GM21526 (cell line): ENCODE results near the gene ATP2B2.

Source experiments
- ATAC-seq: cut with Tn5 transposase; IDR thresholded peaks from one replicate; pipeline ENCODE4 v1.9.1; 2021; ENCODE audit warnings: moderate library complexity; ENCODE audit not compliant: unreplicated experiment, low FRiP score

The ATP2B2 gene

DNA sequence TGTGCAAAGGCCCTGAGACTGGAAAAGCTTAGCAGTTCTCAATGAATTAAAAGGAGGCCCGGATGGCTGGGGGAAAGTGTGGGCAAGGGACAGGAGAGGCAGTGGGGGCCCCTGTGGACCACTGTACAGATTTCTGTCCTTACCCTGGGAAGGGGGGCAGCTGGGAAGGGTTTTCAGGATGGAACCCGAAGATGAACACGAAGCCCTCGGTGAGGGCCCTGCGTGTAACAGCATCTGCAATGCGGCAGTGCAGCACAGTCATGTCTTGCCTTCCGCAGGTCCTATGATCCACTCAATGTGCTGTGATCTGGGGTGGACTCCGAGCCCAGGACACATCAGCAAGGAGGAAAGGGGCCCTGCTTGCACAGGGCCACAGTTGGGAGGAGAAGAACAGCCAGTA, 7.9 kb upstream of the ATP2B2 start:
- ATAC-seq, result no peak

DNA sequence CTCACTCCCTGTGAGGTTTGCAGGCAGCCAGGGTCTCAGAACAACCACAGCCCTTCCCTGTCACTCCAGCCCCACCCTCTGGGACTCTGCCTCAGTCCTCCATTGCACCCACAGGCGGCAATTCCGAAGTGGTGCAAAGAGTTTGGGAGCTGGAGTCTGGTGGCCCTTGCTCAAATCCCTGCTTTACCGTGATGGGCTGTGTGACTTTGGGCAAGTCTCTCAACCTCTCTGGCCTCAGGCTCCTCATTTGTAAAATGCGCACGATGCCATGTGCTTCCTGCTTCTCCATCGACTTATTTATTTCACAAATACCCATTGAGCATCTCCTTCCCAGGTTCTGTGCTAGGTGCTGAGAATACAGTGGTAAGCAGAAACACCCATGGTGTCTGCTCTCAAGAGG, 7.3 kb upstream of the ATP2B2 start:
- ATAC-seq, result no peak

DNA sequence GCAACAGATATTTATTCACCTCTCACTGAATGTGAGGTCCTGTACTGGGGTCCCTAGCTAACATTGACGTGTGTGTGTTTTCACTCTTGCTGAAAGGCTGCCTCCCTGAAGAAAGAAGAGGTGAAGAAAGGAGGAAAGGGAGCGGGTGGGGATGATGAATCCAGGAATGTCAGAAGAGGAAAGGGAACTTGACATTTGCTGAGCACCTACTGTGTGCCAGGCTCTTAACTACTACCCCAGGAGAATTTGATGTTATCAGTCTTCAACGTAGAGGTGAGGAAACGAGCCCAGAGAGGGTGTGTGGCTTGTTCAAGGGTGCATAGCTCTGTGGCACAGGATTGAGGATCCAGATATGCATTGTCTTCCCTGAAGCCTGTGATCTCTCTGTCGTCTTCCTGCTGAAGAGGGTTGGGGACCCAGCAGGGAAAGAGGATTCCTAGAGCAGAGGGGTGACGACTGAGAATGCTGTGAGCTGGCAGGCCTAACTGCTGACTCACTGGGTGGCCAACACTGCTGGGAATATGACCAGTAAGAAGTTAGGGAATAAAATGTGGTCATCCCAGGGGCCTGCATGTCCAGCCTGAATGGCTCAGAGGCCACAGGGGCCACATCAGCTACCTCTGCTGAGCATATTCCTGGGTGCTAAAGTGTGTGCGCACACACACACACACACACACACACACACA, 6.6 kb upstream of the ATP2B2 start:
- ATAC-seq, result no peak

GRCh38 chr3:10510743-10511432, 5.5 kb upstream of the ATP2B2 start:
- ATAC-seq, result no peak

- no peak for ATAC-seq
These were observed 4.8 kb upstream of the ATP2B2 start for GRCh38 chr3:10510086-10510742.

DNA sequence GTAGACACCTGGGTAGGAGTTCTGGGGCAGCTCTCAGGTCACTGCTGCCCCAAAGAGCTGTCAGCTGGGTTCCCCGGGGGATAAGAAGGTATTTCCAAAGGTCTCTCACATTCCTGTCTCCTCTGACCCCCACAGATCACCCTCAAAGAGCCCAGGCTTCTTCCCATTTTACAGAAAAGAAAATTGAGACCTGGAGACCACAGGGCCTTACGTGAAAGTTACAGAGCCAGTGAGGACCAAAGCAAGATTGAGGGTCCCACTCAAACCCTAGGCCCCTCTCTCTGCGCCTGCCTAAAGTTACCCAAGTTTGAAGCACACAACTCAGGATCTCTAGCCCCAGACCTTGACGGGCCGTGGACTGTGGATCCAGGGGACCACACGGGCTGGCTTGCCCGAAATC, 3.9 kb upstream of the ATP2B2 start:
- no peak for ATAC-seq

DNA sequence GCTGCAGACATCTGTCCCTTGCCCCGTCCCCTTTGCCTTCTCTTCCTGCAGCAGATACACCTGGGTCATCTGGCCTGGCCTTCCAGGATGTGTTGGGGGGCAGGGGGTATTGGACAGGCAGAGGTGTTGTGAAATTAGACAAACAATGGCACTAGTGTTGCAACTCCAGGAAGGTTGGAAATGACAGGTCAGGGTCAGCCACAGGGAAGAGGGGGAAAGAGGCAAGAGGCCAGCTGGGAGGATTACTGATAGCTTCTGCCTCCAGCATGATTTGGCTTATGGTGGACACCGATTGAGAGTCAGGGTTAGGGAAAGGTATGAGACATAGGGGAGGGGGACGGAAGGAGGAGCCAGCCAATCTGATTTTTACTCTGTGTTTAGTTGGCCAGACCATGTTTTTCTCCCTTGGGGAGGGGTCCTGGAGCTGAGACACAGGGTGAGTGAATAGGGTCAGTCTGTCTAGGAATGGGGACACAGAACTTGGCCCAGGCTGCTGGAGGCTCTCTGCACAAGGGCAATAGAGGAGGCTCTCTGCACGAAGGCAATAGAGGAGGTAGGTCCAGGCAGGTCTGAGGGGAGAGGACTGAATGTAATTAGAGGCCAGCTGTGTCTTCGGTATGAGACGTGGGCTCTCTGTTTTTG, 3.4 kb upstream of the ATP2B2 start:
- no peak for ATAC-seq

- ATAC-seq, result no peak
These were observed 2.8 kb upstream of the ATP2B2 start for GRCh38 chr3:10508235-10508618.

DNA sequence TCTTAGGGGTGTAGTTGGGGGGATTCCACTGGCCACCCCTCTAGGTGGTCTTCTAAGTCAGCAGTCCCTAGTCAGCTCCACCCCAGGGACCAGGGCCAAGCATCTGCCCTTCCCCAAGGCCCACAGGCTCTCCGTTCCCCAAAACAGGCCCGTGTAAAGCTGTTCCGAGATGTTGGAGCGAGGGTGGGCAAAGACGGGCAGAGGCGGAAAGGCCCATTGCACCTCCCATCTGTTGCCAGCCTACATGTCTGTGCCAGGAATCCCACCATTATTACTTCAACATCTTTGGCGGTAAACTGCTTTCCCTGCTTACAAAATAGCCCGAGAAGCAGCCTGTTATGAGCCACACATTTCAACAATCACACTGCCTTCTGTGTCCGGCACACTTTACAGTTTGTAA, 1.9 kb upstream of the ATP2B2 start:
- no peak for ATAC-seq

DNA sequence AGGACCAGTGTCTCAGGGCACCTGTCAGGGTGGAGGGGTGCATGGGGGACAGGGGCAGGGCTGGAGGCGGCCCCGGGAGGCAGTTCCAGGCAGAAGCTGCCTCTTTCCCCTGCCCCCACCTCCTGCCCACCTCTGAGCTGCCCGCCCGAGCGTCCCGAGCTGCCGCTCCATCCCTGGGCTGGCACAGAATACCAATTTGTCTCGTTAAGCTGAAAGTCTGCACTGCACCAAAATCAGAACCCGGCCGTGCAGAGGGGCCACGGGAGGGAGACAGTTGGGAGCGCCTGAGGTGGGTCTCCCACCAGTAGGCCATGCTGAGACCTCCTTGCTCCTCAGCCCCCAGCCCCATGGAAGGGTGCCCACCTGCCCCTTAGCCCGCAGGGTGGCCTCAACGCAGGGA, 1.3 kb upstream of the ATP2B2 start:
- no peak for ATAC-seq

DNA sequence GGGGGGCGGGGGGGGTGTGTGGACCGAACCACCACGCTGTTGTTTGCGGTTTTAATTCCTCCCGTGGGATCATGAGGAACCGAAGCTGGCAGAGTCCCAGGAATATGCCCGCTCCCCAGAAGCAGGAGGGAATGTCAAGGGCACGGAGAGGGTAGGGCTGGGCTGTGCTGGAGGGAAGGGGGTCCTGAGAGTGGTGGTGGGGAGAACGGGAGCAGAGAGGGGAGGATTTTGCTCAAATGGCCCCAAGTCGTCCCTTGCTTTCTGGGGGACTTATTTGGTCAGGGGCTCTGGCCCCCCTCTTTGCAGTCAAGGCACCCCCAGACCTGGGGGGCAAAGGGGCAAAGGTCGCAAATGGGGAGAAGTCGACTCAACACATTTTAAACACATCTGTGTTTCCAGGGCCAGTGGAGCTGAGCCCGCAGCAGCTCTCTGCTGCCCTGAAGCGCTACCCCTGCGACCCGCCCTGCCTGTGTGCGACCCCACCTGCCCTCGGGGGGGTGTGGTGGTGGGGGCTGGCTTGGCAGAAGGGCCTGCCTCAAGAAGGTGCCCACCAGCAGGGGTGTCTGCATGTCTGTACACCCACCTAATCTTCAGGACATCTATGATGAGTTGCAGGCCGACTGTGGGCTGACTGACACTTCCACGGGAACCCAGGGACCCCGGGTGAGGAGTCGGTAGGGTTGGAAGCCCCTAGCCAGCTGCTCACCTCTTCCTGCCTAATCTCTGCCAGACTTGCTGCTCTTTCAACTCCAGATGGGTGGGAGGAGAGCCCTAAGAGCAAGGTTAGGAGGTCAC, 602 bp upstream of the ATP2B2 start:
- no peak for ATAC-seq

GRCh38 chr3:10504171-10505049, 976 bp downstream of the ATP2B2 start:
- no peak for ATAC-seq

- no peak for ATAC-seq
These were observed 2.1 kb downstream of the ATP2B2 start for GRCh38 chr3:10503217-10503796.

- no peak for ATAC-seq
These were observed 3.1 kb downstream of the ATP2B2 start for GRCh38 chr3:10502185-10502880.

- no peak for ATAC-seq
These were observed 3.7 kb downstream of the ATP2B2 start for GRCh38 chr3:10501664-10502052.

- ATAC-seq, result no peak
These were observed 4.4 kb downstream of the ATP2B2 start for GRCh38 chr3:10500717-10501663.

DNA sequence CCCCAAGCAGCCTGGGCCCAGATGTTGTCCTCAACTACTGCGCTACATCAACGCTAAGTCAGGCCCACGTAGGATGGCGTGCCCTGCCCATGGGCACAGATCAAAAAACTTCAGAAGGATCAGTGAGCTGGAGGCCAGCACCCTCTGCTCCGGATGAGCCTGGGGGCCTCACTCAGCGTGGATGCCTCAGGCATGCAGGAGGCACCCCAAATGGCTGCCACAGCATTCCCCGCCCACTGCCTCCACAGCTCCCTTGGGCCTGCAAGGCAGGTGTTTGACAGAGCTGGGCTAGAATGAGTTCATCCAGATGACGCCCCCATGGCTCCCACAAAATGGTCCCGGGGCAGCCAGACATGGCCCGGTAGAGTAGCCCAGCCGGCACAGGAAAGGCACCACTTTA, 7.1 kb downstream of the ATP2B2 start:
- ATAC-seq, result no peak

DNA sequence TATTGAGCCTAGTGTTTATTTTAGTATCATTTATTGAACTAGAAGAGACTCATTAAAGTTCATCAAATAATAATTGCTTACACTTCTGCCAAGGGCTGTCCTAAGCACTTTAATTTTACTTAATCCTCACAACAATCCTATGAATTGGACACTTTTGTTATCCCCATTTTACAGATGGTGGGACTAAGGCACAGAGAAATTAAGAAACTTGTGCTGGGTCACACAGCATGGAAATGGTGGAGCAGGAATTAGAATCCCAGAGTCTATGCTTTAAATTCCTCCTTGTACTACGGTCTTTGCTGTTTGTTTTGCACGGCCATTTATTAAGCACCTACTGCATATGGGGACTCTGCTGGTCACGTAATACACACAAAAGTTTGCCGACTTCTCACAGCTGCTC, 7.9 kb downstream of the ATP2B2 start:
- no peak for ATAC-seq
